HG03135 (cell line): ENCODE results near the gene AIF1.
"Not testable (repeated sequence)": the region's sequence is repeated elsewhere in the genome, so short reads cannot be mapped to it uniquely, and the experiment has no call there.

Experiments used
- ATAC-seq: cut with Tn5 transposase; IDR thresholded peaks from one replicate; pipeline ENCODE4 v1.9.1; 2021; ENCODE audit warnings: mild to moderate bottlenecking, moderate library complexity; ENCODE audit not compliant: unreplicated experiment

AIF1 gene

DNA sequence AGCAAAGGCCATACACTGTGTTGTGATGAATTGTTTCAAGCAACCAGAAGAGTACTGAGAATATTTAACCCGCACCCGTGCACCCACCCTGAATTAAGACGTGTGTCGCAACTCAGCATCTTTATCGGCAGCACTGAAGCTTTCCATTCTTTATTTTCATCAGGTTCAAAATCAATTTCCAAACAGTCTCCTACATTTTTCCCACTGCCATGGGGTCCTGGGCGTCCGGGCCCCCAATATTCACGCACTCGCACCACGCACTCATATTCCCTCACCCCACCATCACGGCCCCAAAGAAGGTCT, 34.6 kb upstream of the AIF1 start:
- ATAC-seq: no peak

DNA sequence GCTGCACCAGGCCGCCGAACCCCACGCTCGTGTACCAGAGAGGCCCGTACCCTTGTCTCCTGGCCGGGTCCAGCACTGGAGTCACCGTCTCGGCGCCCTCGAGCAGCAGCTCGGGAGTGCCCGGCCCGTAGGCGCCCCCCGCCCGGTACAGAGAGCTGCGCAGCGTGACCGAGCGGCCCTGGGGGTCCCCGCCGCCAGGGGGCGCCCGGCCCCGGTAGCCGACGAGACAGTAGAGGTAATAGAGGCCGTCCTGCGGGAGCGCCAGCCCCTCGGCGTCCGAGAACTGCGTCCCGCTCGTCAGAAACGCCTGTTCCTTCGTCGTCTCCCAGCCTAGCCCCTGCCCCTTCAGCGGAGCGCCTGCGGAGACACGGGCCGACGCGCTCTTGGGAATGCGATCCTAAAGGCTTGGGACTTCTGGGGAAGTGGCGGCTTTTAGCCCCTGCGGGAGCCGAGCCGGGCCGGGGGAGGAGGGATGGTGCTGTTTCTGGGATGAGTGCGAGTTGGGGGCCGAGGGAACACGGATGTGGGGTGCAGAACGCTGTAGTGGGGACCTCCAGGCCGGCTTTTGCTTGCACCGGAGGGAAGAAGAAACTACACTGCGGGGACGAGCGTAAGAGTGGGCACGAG, 34.1 kb upstream of the AIF1 start:
- ATAC-seq: peak; percentile 58

- no peak for ATAC-seq
Observed at GRCh38 chr6:31581434-31582229, 33.4 kb upstream of the AIF1 start.

DNA sequence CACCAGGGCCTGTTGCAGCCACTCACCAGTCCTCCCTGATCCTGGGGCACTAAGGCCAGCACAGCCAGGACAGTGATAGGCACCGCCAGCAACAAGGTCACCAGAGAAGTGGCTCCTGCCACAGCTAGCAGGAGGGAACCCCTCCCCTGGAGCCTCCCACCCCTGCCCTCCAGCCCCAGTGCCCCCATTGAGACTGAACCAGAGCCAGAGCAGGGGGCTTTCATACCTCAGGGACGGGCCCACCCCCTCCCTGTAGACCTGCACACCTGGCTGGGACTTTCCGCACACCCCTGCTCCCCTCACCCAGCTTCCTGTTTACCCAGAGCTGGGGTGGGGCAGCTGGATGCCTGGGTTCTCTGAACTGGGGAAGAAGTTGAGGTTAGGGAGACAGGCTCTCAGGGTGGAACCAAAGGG, 32.8 kb upstream of the AIF1 start, which contains the start of gene LTB:
Gene LTB, minus strand, starts transcription at position 195 of the 414 bp plus-strand sequence. Its CDS starts 7 bp downstream, at position 188.
- ATAC-seq: no peak

DNA sequence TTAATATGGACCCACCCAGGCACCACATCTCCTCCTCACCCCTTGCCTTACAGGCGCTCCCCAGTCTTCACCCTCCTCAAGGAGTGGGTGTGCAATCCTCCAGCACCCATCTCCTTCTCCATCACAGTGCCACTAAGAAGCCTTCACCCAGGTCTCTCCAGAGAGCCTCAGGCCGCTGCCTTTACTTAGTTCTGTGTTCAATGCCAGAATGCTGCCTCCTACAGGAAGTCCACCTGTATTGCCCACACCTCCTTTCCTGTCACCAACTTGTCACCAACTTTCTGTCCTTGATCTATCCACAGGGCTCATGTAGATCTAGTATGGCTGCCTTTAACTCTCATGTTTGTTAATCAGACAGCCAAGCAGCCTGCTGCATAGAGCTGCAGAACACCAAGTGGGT, 29.5 kb upstream of the AIF1 start:
- ATAC-seq: no peak

DNA sequence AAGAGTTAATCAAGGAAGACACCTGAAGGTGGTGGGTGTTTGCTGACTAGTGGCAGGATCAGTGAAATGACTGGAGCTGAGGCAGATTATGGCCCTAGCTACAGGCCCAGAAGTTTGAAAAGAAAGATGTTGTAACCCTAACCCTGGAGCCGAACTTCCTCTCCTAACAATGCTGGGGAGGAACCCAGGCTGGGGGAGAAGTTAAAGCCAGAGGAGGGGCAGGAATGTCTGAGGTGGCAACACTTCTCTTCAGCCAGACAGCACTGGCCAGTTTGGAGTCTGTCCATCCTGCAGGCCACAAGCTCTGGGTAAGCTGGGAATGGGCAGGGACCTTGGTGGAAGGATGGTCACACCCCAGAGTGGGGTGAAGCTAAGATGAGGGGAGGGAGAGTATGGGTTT, 29.0 kb upstream of the AIF1 start, which contains the start of gene LST1:
Gene LST1, plus strand, starts transcription at position 270 of the 400 bp plus-strand sequence. CDS start 1,023 bp downstream, outside the sequence.
- ATAC-seq: no peak

DNA sequence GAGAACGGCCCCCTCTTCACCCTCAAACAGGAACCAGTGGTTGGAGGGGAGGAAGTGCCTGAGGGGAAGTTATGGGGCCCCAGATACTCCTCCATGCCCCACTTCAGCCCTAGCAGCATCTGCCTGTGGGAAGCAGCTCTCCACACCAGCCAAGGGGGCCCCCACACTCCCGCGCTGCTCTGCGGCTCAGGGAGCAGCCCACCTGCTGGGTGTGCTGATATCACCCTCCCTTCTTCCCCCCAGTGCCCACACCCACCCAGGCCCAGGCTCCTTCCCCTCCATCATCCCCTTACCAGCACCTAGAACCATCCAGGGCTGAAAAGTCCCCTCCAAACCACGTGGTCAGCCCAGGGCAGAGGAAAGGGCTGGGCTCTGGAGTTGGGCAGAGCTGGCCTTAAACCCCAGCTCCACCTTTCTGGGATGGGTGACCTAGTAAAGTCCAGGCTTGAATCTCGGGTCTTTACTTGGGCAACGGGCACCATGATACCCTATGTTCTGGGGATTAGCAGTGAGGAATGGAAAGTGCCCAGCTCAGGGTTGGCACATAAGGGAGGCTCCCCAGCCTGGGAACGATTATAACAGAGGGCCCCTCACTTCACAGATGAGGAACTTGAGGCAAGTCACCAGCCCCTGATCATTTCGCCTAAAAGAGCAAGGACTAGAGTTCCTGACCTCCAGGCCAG, 28.3 kb upstream of the AIF1 start:
- ATAC-seq: no peak

- ATAC-seq: no peak
Observed at GRCh38 chr6:31587791-31588777, 26.9 kb upstream of the AIF1 start.

DNA sequence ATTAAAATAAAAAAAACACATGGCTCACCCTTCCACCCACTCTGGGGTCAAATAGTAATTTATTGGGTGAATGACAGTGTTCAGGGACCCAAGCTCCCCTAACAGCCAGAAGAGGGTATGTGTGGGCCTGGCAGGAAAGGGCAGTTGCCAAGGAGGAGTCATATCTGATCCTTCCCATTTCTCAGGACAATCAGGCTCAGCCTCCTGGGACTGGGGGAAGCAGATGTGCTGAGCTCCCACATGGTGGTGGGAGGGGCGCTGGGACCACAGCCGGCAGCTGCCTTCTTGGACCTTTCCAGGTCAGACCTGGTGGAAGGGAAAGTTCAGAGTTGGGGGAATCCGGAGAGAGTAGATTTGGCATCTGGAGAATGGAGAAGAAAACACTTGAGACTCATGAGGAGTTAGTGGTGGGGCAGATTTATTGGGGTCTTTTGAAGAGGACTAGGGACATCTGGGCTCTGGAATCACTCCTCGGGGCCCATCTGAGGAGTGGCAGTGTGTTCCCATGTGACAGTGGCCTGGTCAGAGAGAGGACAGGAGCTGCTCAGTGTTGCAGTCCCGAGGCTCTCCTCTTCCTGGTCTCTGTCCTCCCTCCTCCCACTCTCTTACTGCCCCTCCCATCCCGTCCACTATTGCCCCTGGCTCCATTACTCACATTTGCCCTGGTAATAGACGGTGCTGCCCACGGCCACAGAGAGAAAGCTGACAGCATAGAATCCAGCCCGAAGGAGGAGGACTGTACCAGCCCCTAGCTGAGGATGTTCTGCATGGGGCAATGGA, 26.0 kb upstream of the AIF1 start:
- no peak for ATAC-seq

DNA sequence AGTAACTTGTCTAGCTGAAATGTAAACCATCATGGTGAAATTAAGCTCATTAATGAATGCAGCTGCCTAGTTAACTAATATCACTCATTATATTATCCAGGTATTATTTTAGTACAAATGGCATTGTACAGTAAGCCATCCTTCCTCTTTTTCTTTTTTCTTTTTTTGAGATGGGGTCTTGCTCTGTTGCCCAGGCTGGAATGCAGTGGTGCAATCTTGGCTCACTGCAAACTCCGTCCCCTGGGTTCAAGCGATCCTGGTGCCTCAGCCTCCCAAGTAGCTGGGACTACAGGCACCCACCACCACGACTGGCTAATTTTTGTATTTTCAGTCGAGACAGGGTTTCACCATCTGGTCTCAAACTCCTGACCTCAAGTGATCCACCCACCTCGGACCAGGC, 24.3 kb upstream of the AIF1 start:
- ATAC-seq: not testable (repeated sequence)

DNA sequence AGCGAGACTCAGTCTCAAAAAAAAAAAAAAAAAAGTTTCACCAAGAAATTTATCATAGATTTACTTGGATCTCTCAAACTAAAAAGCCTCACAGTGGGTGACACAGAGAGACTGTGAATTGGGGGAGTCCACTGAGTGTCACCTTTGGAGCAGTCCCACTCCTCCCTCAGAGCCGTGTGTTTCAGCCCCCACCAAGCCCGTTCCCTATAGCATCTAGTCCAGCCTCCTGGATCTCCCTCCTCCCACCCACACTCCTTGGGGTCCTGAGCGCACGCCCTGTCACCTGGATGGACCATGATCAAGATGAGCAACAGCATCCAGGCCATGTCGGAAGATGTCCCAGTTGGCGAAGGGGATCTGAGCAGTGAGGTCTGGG, 22.6 kb upstream of the AIF1 start:
- no peak for ATAC-seq

DNA sequence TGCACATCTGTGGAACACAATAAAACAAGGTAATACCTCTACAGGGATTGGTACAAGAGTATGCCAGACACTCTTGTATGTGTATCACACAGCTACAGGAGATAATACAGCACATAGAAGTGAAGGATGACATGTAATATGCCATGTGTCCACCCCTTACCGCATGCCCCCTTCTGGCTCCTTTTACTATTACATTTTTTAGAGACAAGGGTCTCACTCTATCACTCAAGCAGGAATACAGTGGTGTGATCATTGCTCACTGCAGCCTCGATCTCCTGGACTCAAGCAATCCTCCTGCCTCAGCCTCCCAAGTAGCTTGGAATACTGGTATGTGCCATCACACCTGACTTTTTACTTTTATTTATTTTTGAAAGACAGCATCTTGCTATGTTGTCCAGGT, 18.0 kb upstream of the AIF1 start:
- ATAC-seq: no peak

DNA sequence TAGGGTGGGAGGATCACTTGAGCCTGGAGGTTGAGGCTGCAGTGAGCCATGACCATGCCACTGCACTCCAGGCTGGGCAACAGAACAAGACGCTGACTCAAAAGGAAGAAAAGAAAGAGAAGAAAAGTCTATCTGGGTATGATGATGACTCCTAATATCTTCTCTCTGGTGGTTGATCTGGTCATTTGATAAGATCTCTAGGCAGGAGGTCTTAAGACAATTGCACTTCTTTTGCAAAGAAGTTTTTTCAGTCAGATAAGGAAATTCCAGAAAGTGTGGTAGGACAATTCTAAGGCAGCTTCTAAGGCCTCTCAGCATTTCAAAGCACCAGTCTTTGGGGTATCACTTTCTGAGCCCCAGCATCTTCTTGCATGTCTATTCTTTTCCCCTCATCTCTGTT, 7.7 kb upstream of the AIF1 start:
- ATAC-seq: no peak

DNA sequence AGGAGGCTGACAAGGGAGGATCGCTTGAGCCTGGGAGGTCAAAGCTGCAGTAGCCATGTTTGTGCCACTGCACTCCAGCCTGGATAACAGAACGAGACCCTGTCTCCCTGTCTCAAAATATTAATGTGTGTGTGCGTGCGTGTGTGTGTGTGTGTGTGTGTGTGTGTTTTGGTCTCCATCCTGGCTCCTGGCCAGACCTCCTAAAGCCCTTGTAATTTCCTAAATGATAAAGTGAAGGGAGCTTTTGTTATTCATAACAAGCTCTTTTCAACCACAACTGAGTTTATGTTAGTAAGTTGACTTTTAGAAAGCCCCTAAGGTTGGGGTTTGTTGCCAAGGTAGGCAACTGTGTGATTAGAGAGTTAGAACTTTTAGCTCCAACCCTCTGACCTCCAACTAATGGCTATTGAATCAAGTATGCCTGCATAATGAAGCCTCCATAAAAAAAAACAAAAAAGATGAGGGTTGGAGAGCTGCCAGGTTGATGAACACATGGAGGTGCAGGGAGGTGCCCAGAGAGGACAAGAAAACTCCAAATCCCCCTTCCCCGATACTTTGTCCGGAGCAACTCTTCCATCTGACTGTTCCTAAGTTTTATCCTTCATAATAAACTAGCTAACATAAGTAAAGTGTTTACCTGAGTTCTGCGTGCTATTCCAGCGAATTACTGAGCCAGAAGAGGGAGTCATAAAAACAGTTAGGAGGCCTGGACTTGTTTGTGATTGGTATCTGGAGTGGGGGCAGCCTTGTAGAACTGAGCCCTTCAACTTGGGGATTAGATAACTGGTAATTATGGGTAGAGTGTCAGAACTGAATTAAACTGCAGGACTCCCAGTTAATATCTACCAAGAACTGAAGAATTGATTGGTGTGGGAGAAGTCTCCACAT, 5.3 kb upstream of the AIF1 start:
- no peak for ATAC-seq

DNA sequence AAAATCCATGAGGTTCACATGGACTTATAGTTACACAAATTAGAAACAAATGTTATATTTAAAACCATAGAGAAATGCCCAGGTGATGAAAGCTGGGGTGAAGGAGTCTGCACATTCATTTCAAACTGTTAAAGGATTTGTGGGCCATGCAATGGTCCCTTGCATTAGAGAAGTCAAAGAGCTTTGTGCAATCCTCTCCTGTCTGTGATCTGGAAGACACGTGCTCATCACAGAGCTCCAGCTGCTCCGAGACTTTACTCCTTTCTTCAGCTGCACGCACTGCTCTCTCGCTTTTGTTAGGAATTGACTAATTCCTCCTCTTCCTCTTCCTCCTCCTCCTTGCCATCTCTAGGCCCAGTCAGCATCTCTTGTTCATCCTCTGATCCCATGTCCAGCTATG, 4.1 kb upstream of the AIF1 start:
- no peak for ATAC-seq

GRCh38 chr6:31614075-31614619, 887 bp upstream of the AIF1 start:
- no peak for ATAC-seq

DNA sequence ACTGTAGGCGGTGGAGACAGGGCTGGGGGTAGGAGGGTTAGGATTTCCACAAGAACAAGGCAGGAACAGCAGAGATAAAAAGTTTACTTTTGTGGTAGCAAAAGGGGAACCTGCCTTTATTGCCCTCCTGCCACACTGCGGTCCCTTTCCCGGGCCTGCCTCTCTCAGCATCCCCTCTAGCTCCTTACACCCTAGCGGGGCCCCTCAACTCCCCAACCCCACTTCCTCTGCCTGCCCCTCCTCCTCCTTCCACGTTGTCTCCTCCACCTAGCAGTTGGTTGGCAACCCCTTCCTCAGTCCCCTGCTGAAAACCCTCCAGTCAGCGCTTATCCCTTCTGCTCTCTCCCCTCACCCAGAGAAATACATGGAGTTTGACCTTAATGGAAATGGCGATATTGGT, 714 bp downstream of the AIF1 start:
- no peak for ATAC-seq

DNA sequence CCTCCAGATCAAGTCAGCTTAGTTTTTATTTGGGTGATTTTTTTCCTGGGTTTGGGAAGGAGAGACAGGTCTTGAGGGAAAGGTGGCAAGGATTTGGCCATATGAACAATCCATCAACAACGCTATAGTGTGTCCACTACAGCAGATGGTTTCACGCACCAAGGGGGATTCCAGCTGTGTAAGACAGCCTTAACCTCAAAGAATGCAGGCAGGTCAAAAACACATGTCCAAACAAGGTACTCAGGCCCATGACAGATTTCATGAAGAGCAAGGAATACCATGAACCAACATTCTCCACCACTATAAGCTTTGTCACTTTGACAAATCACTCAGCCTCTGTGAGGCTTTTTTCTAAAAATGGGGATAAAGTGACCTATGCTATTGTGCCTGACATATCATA, 2.0 kb downstream of the AIF1 start:
- no peak for ATAC-seq
